PC-3 (cell line): Measurements from ENCODE around the gene CLMP. TPM values are rescaled to one million over a fixed set of nuclear protein-coding genes. Genes with fewer than 3 reads are reported as not detected.

Source experiments
- ATAC-seq: fragments of 200-7000 bp; cut with Tn5 transposase; 2 replicates; pipeline ENCODE4 v1.9.1; 2020; ENCODE audit warnings: mild to moderate bottlenecking, moderate library complexity
- BruUV-seq: library from RNA; stranded (reverse); fragments of 400-500 nt; replicated peaks from 2 replicates; lab custom pipeline; 2021; lab: Mats Ljungman, UMichigan
- CTCF ChIA-PET: fragments of 300-600 bp; sonication (Branson Sonifier 250); formaldehyde crosslinking; loops from one replicate; lab custom pipeline; 2022; ENCODE audit warnings: antibody characterized with exemption; lab: Charles Lee
- POLR2A ChIA-PET: fragments of 300-600 bp; sonication (Branson Sonifier 250); formaldehyde crosslinking; loops from one replicate; lab custom pipeline; 2022; ENCODE audit warnings: antibody characterized with exemption; ENCODE audit not compliant: unreplicated experiment; lab: Charles Lee
- DNase-seq: peaks from one replicate; pipeline ENCODE4 v3.0.0-alpha.2; 2015
- H2AFZ ChIP-seq: fragments of 300-600 bp; sonication (generic); 2 replicates; pipeline ENCODE4 v1.6.0; 2016; ENCODE audit warnings: antibody characterized with exemption, low read length
- H3F3A ChIP-seq: fragments of 300-600 bp; sonication (generic); one replicate; pipeline ENCODE4 v1.6.0; 2017; ENCODE audit warnings: antibody characterized with exemption, low read length, control low read depth, mild to moderate bottlenecking; ENCODE audit not compliant: unreplicated experiment
- H3K27ac ChIP-seq: fragments of 300-600 bp; sonication (generic); 2 replicates; pipeline ENCODE4 v1.5.1; 2016; ENCODE audit warnings: mild to moderate bottlenecking, low read length
- H3K27me3 ChIP-seq: fragments of 300-600 bp; sonication (generic); 2 replicates; pipeline ENCODE4 v1.6.1; 2016; ENCODE audit warnings: low read length, mixed read lengths
- H3K36me3 ChIP-seq: fragments of 300-600 bp; sonication (generic); 2 replicates; pipeline ENCODE4 v1.6.1; 2016; ENCODE audit warnings: low read depth, mixed run types, low read length, mixed read lengths
- H3K4me1 ChIP-seq: fragments of 300-600 bp; sonication (generic); 2 replicates; pipeline ENCODE4 v1.5.1; 2016; ENCODE audit warnings: low read length; ENCODE audit not compliant: insufficient read depth
- H3K4me2 ChIP-seq: fragments of 300-600 bp; sonication (generic); 2 replicates; pipeline ENCODE4 v1.6.0; 2016; ENCODE audit warnings: low read length
- H3K4me3 ChIP-seq: fragments of 300-600 bp; sonication (generic); 2 replicates; pipeline ENCODE4 v1.5.1; 2016; ENCODE audit warnings: mild to moderate bottlenecking, low read length, mixed read lengths
- H3K79me2 ChIP-seq: fragments of 300-600 bp; sonication (generic); 2 replicates; pipeline ENCODE4 v1.6.1; 2017; ENCODE audit warnings: low read length, mixed read lengths
- H3K9ac ChIP-seq: fragments of 300-600 bp; sonication (generic); 2 replicates; pipeline ENCODE4 v1.6.0; 2016; ENCODE audit warnings: mild to moderate bottlenecking, low read length
- H3K9me2 ChIP-seq: fragments of 300-600 bp; sonication (generic); replicated peaks from 2 replicates; pipeline ENCODE4 v1.6.1; 2016; ENCODE audit warnings: mixed run types, low read length, mixed read lengths
- H3K9me3 ChIP-seq: fragments of 300-600 bp; sonication (generic); 2 replicates; pipeline ENCODE4 v1.6.1; 2016; ENCODE audit warnings: low read length, mixed read lengths
- H4K20me1 ChIP-seq: fragments of 300-600 bp; sonication (generic); 2 replicates; pipeline ENCODE4 v1.6.1; 2016; ENCODE audit warnings: low read length, mixed read lengths
- CTCF ChIP-seq: fragments of 300-600 bp; sonication (generic); conservative IDR thresholded peaks from 2 replicates; pipeline ENCODE4 v1.5.1; 2017; ENCODE audit warnings: antibody characterized with exemption, low read depth, mild to moderate bottlenecking, low read length
- EZH2 ChIP-seq: fragments of 300-600 bp; sonication (generic); IDR thresholded peaks from one replicate; pipeline ENCODE4 v1.6.1; 2017; ENCODE audit warnings: antibody characterized with exemption, mild to moderate bottlenecking, low read length; ENCODE audit not compliant: unreplicated experiment
- EZH2phosphoT487 ChIP-seq: fragments of 300-600 bp; sonication (generic); IDR thresholded peaks from 2 replicates; pipeline ENCODE4 v1.6.1; 2018; ENCODE audit warnings: mild to moderate bottlenecking, antibody characterized with exemption, low read length, borderline replicate concordance
- intact Hi-C: fragments of 100-400 bp; cut with micrococcal nuclease; formaldehyde crosslinking; loops from 2 replicates; pipeline ENCODE4 v1.9.0; 2023
- total RNA-seq: library from RNA; depleted of rRNA; stranded (reverse); fragments of >200 nt; gene quantifications from 2 replicates; pipeline ENCODE4 v1.2.3, GENCODE V29; 2014

The CLMP gene
- total RNA-seq, 1 experiment from 2014 or later = 30.4 TPM

GRCh38 chr11:123051634-123052033 is 143.4 kb downstream of the CLMP start:
- Histone ChIP-seq H4K20me1 (peaks cover 31% of the 10 kb centered on the region), H3K4me1 (peaks cover under 1% of the 10 kb centered on the region; the same call in 1 of the 2 replicates), H3K9me2 (no peaks in the 10 kb centered on the region), H3K79me2 (peaks cover under 1% of the 10 kb centered on the region), H3K27ac (no peak overlapping the region), H3K4me3 (no peak overlapping the region), H3F3A (peaks cover 38% of the 10 kb centered on the region), H3K9ac (no peak overlapping the region), H3K27me3 (no peaks in the 10 kb centered on the region), H3K4me2 (no peak overlapping the region), H3K36me3 (peaks cover 25% of the 10 kb centered on the region), H3K9me3 (no peaks in the 10 kb centered on the region), H2AFZ (no peak overlapping the region)
- TF ChIP-seq EZH2 = no peak
- TF ChIP-seq CTCF = no peak
- no peak for TF ChIP-seq EZH2phosphoT487
- ChIA-PET POLR2A (no interaction called here), CTCF (no interaction called here)
- intact Hi-C loops = loop anchor here (10.0 kb wide), 1 partner anchor 187 kb away; no protein-coding TSS in a partner anchor
- no peak for ATAC-seq
- no TSS peak for BruUV-seq
- DNase-seq = no peak

GRCh38 chr11:123051146-123051545 is 143.9 kb downstream of the CLMP start:
- H4K20me1 ChIP-seq = peaks cover 26% of the 10 kb centered on the region
- no peaks in the 10 kb centered on the region for H3K27me3 ChIP-seq
- no peak overlapping the region for H3K4me2 ChIP-seq
- no peak overlapping the region for H2AFZ ChIP-seq
- ChIA-PET POLR2A (no interaction called here), CTCF (no interaction called here)
- no peaks in the 10 kb centered on the region for H3K9me3 ChIP-seq
- H3K27ac ChIP-seq = no peak overlapping the region
- no peaks in the 10 kb centered on the region for H3K9me2 ChIP-seq
- no peak for TF ChIP-seq EZH2phosphoT487
- no peak for TF ChIP-seq CTCF
- no peak for TF ChIP-seq EZH2
- H3K9ac ChIP-seq = no peak overlapping the region
- no peaks in the 10 kb centered on the region for H3K79me2 ChIP-seq
- no peak for ATAC-seq
- intact Hi-C loops = loop anchor here (10.0 kb wide), 1 partner anchor 186 kb away; no protein-coding TSS in a partner anchor
- peaks cover 33% of the 10 kb centered on the region for H3F3A ChIP-seq
- no peaks in the 10 kb centered on the region for H3K4me1 ChIP-seq
- BruUV-seq = no TSS peak
- peaks cover 20% of the 10 kb centered on the region; the same call in 1 of the 2 replicates for H3K36me3 ChIP-seq
- H3K4me3 ChIP-seq = no peak overlapping the region
- DNase-seq = no peak

- Histone ChIP-seq H3K27ac (no peak overlapping the region), H3K9me3 (no peaks in the 10 kb centered on the region), H3K4me2 (no peak overlapping the region), H3K36me3 (no peaks in the 10 kb centered on the region), H3F3A (peaks cover 3% of the 10 kb centered on the region), H3K9me2 (no peaks in the 10 kb centered on the region), H3K79me2 (no peaks in the 10 kb centered on the region), H3K4me1 (no peaks in the 10 kb centered on the region), H3K4me3 (no peak overlapping the region), H4K20me1 (no peaks in the 10 kb centered on the region), H3K27me3 (no peaks in the 10 kb centered on the region), H2AFZ (no peak overlapping the region), H3K9ac (no peak overlapping the region)
- intact Hi-C loops = no loop called here
- DNase-seq (no peak), ATAC-seq (no peak)
- no TSS peak for BruUV-seq
- TF ChIP-seq CTCF (no peak), EZH2 (no peak), EZH2phosphoT487 (no peak)
- ChIA-PET CTCF (no interaction called here), POLR2A (no interaction called here)
Observed at GRCh38 chr11:123047947-123048293, 147.1 kb downstream of the CLMP start.
